Keratinocyte (primary cell): ENCODE measurements around the gene SPATA13.

Experiments
- CTCF ChIP-seq, 3 experiments: IDR thresholded peaks in 1 of 3; conservative IDR thresholded peaks in 1 of 3; optimal IDR thresholded peaks in 1 of 3; 2 replicates in 2 of 3; 3 replicates in 1 of 3; pipeline versions ENCODE3 to v1.5.1; 2011; ENCODE audit warnings: low read length in 3 of 3, mild to moderate bottlenecking in 3 of 3, moderate library complexity in 2 of 3, control low read depth in 1 of 3, inconsistent platforms in 1 of 3; ENCODE audit not compliant: insufficient read depth in 2 of 3; ENCODE audit errors: extremely low read depth in 1 of 3
- EZH2 ChIP-seq: IDR thresholded peaks from one replicate; pipeline ENCODE4 v1.6.1; 2012; ENCODE audit warnings: inconsistent platforms, mild to moderate bottlenecking, low read length, moderate library complexity

GRCh38 chr13:24253520-24254145 lies 93.1 kb downstream of the SPATA13 start:
- TF ChIP-seq CTCF (optimal IDR thresholded peaks at IDR 0.05 in 1 of 3, IDR thresholded peaks at IDR 0.05 in 1 of 3, conservative IDR thresholded peaks at IDR 0.05 in 1 of 3; ENCODE audit: extremely low read depth in 1 of 3, insufficient read depth in 2 of 3, low read length in 3 of 3) = no peak
- no peak for TF ChIP-seq EZH2
